Lower leg skin (tissue), 4 donors: ENCODE results near the gene PACSIN3. TPM values are rescaled to one million over a fixed set of nuclear protein-coding genes. Genes with fewer than 3 reads are reported as not detected.

Source experiments
- DNase-seq, 2 donors: peaks; one replicate each; pipeline ENCODE4 v3.0.0-alpha.2; 2019; ENCODE audit warnings: low spot score in 2 of 2
- H3K4me3 ChIP-seq: fragments of 200-600 bp; sonication (generic); 2 replicates; pipeline ENCODE4 v1.5.1; 2017; ENCODE audit warnings: mild to moderate bottlenecking, low read depth; ENCODE audit not compliant: poor library complexity, severe bottlenecking
- CTCF ChIP-seq, 3 donors: fragments of 450-650 bp; IDR thresholded peaks; one replicate each; pipeline ENCODE4 v1.5.1; 2016; ENCODE audit warnings: antibody characterized with exemption in 3 of 3, mild to moderate bottlenecking in 3 of 3, moderate library complexity in 2 of 3
- POLR2A ChIP-seq, 2 donors: fragments of 450-650 bp; IDR thresholded peaks; one replicate each; pipeline ENCODE4 v1.6.1; 2016 to 2017; ENCODE audit warnings: antibody characterized with exemption in 2 of 2, mild to moderate bottlenecking in 1 of 2, moderate library complexity in 1 of 2
- WGBS, 2 donors: methylation state at CpG; one replicate each; pipeline ENCODE4 v1.1.5; 2018; 5-methylcytosine and 5-hydroxymethylcytosine counted together
- intact Hi-C: fragments of 100-400 bp; cut with DNase I; formaldehyde crosslinking; loops from one replicate; pipeline ENCODE4 v1.15.0; 2023; ENCODE audit warnings: low total_unique reads
- total RNA-seq, 4 donors: library from RNA; depleted of rRNA; stranded (reverse); fragments of >200 nt; gene quantifications; one replicate each; pipeline ENCODE4 v1.1.0, GENCODE V29; 2016

The PACSIN3 gene
- total RNA-seq, 4 donors from 2014 or later = 47.7 to 73.5 (median 58.4) TPM

GRCh38 chr11:47176328-47177228, 9.7 kb downstream of the PACSIN3 start, which contains the start of gene ARFGAP2:
TSS of gene ARFGAP2 (minus strand) at chr11:47176879. CDS start at chr11:47176853, 26 bp downstream.
- intact Hi-C loops = no loop called here
- DNase-seq = peak; percentile 95 to 99
- 1 to 2% methylated on average over 65 to 66 of the region's 89 CpGs for WGBS, 2 donors

GRCh38 chr11:47175746-47176327, 10.4 kb downstream of the PACSIN3 start:
- no peak for TF ChIP-seq CTCF (IDR thresholded peaks at IDR 0.05)
- TF ChIP-seq POLR2A (IDR thresholded peaks at IDR 0.05) = no peak
- peak overlapping the region; percentile 95 for H3K4me3 ChIP-seq
- 20 to 22% methylated on average over 14 of the region's 14 CpGs for WGBS, 2 donors
- no peak for DNase-seq
- intact Hi-C loops = no loop called here

More at GRCh38 chr11:47176328-47177228, 9.7 kb downstream of the PACSIN3 start, which contains the start of gene ARFGAP2:
- no peak for TF ChIP-seq CTCF (IDR thresholded peaks at IDR 0.05)
- TF ChIP-seq POLR2A (IDR thresholded peaks at IDR 0.05) = no peak
- peak within 1 kb of the TSS; percentile 95 for H3K4me3 ChIP-seq

- H3K4me3 ChIP-seq = no peak overlapping the region
- intact Hi-C loops = no loop called here
- 69 to 76% methylated on average over 6 of the region's 6 CpGs for WGBS, 2 donors
- TF ChIP-seq CTCF (IDR thresholded peaks at IDR 0.05) = no peak
- no peak for TF ChIP-seq POLR2A (IDR thresholded peaks at IDR 0.05)
- DNase-seq = no peak
Observed at GRCh38 chr11:47172740-47173336, 13.4 kb downstream of the PACSIN3 start.

GRCh38 chr11:47171856-47172255, 14.4 kb downstream of the PACSIN3 start:
- TF ChIP-seq CTCF (IDR thresholded peaks at IDR 0.05) (no peak), POLR2A (IDR thresholded peaks at IDR 0.05) (no peak)
- no peak overlapping the region for H3K4me3 ChIP-seq
- WGBS, 2 donors = 49 to 53% methylated on average over 8 of the region's 8 CpGs
- intact Hi-C loops = no loop called here
- DNase-seq = no peak

GRCh38 chr11:47171061-47171838, 15.0 kb downstream of the PACSIN3 start:
- no peak overlapping the region for H3K4me3 ChIP-seq
- 84 to 91% methylated on average over 16 of the region's 16 CpGs for WGBS, 2 donors
- no peak for DNase-seq
- intact Hi-C loops = no loop called here
- TF ChIP-seq CTCF (IDR thresholded peaks at IDR 0.05) = no peak
- no peak for TF ChIP-seq POLR2A (IDR thresholded peaks at IDR 0.05)
